GM12891 (cell line): Measurements from ENCODE around the gene STXBP5.
A peak's percentile ranks its signal among the peaks of the same experiment; 100 is the strongest.

Experiments used
- DNase-seq: peaks from one replicate; pipeline ENCODE4 v3.0.0; 2011; ENCODE audit warnings: low spot score; ENCODE audit not compliant: insufficient read length
- FAIRE-seq: peaks from 2 replicates; lab custom pipeline; 2011; peaks lifted over from hg19 to GRCh38; lab: Jason Lieb, UNC
- PAX5 ChIP-seq: IDR thresholded peaks from 2 replicates; pipeline ENCODE4 v1.6.1; 2011; ENCODE audit warnings: low read length, moderate library complexity, mild to moderate bottlenecking; ENCODE audit not compliant: insufficient read depth, severe bottlenecking
- POLR2A ChIP-seq: IDR thresholded peaks from 2 replicates; pipeline ENCODE4 v1.6.1; 2011; ENCODE audit warnings: low read depth, low read length, control low read depth
- POLR2AphosphoS5 ChIP-seq: IDR thresholded peaks from 2 replicates; pipeline ENCODE4 v1.6.1; 2011; ENCODE audit warnings: low read depth, low read length, control low read depth
- POU2F2 ChIP-seq: IDR thresholded peaks from 2 replicates; pipeline ENCODE4 v1.6.1; 2011; ENCODE audit warnings: low read depth, mild to moderate bottlenecking, control low read depth, low read length, moderate library complexity
- SPI1 ChIP-seq: IDR thresholded peaks from 2 replicates; pipeline ENCODE4 v1.6.1; 2011; ENCODE audit warnings: low read depth, low read length, control low read depth
- TAF1 ChIP-seq: IDR thresholded peaks from 2 replicates; pipeline ENCODE4 v1.6.1; 2011; ENCODE audit warnings: low read depth, low read length, control low read depth

The STXBP5 gene

GRCh38 chr6:147214248-147215227, 10.3 kb downstream of the STXBP5 start:
- TF ChIP-seq POLR2AphosphoS5 (no peak), TAF1 (no peak), PAX5 (no peak), POLR2A (no peak), POU2F2 (no peak), SPI1 (no peak)
- FAIRE-seq: no peak

GRCh38 chr6:147216915-147217314, 12.7 kb downstream of the STXBP5 start:
- DNase-seq: no peak
- TF ChIP-seq POLR2A (no peak), SPI1 (no peak), POLR2AphosphoS5 (no peak), TAF1 (no peak), PAX5 (no peak), POU2F2 (no peak)
- FAIRE-seq: no peak

More at GRCh38 chr6:147214248-147215227, 10.3 kb downstream of the STXBP5 start:
- DNase-seq: no peak

- FAIRE-seq: no peak
- TF ChIP-seq POLR2A (no peak), POLR2AphosphoS5 (no peak), SPI1 (no peak), POU2F2 (no peak), PAX5 (no peak), TAF1 (no peak)
- no peak for DNase-seq
These were observed 13.7 kb downstream of the STXBP5 start for GRCh38 chr6:147217840-147218404.

- no peak for FAIRE-seq
- DNase-seq: no peak
- no peak for TF ChIP-seq TAF1
- no peak for TF ChIP-seq PAX5
- TF ChIP-seq POU2F2: no peak
- TF ChIP-seq POLR2AphosphoS5: no peak
These were observed 14.6 kb downstream of the STXBP5 start for GRCh38 chr6:147218797-147219196.

GRCh38 chr6:147219463-147219862, 15.2 kb downstream of the STXBP5 start:
- FAIRE-seq (no peak), DNase-seq (no peak)
- TF ChIP-seq TAF1: no peak

- FAIRE-seq: no peak
- TF ChIP-seq POU2F2 (no peak), POLR2AphosphoS5 (no peak), POLR2A (no peak), TAF1 (no peak), PAX5 (no peak), SPI1 (no peak)
These were observed 16.1 kb downstream of the STXBP5 start for GRCh38 chr6:147220345-147220744.

GRCh38 chr6:147221739-147222138, 17.5 kb downstream of the STXBP5 start:
- DNase-seq (no peak), FAIRE-seq (no peak)
- TF ChIP-seq TAF1 (no peak), POLR2A (no peak), PAX5 (no peak)

More at GRCh38 chr6:147220345-147220744, 16.1 kb downstream of the STXBP5 start:
- no peak for DNase-seq

- FAIRE-seq (no peak), DNase-seq (no peak)
- TF ChIP-seq SPI1 (peak; percentile 25; the same call in 1 of the 2 replicates), POLR2A (no peak)
These were observed 18.1 kb downstream of the STXBP5 start for GRCh38 chr6:147222160-147222838.

GRCh38 chr6:147223736-147224135, 19.5 kb downstream of the STXBP5 start:
- DNase-seq (no peak), FAIRE-seq (no peak)
- TF ChIP-seq POLR2AphosphoS5 (no peak), SPI1 (no peak)
